Type B pancreatic cell (in vitro differentiated cells): ENCODE data around the gene TRIO. TPM values are rescaled to one million over a fixed set of nuclear protein-coding genes. Genes with fewer than 3 reads are reported as not detected.

ENCODE experiments used
- DNase-seq: peaks from one replicate; pipeline ENCODE4 v3.0.0; 2021; ENCODE audit warnings: mixed read lengths; ENCODE audit not compliant: unreplicated experiment; ENCODE audit errors: extremely low spot score
- H3K27ac Mint-ChIP-seq: 2 replicates; pipeline ENCODE4 v1.8.0; 2021; ENCODE audit warnings: mild to moderate bottlenecking, mixed read lengths
- H3K27me3 Mint-ChIP-seq: 2 replicates; pipeline ENCODE4 v1.8.0; 2021; ENCODE audit warnings: mixed read lengths
- H3K36me3 Mint-ChIP-seq: 2 replicates; pipeline ENCODE4 v1.8.0; 2021; ENCODE audit warnings: mixed read lengths
- H3K4me1 Mint-ChIP-seq: one replicate; pipeline ENCODE4 v1.8.0; 2021; ENCODE audit warnings: mixed read lengths; ENCODE audit not compliant: unreplicated experiment
- H3K4me3 Mint-ChIP-seq: 2 replicates; pipeline ENCODE4 v1.8.0; 2021; ENCODE audit warnings: mild to moderate bottlenecking, mixed read lengths
- H3K9me3 Mint-ChIP-seq: 2 replicates; pipeline ENCODE4 v1.8.0; 2021; ENCODE audit warnings: mixed read lengths
- total RNA-seq: library from RNA; stranded (reverse); gene quantifications from 2 replicates; pipeline ENCODE4 v1.2.1, GENCODE V29; 2021; ENCODE audit warnings: low replicate concordance
- TF ChIP-seq, protein P1 (sequence below): fragments of 200-600 bp; sonication (generic); conservative IDR thresholded peaks from 2 replicates; pipeline ENCODE4 v1.5.0; 2021; ENCODE audit warnings: antibody characterized with exemption, mild to moderate bottlenecking

The TRIO gene
- total RNA-seq, 1 donor from 2014 or later: 145 TPM

DNA sequence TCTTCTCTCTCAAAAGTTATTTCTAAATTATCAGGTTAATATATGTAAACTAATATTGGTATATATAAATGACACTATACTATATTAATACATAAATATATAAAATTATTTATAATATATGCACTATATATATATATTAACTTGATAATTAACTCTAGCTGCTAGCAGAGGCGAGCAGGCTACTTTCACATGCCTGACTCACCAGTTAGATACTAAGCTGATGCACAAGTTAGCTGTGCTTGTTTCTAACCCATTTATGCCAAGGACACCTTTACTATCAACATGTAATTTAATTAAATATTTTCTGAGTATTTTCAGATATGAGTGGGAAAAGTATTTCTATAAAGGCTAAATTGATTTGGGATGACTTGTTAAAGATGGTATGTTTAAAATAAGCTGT is 70.1 kb downstream of the TRIO start:
- H3K27me3 Mint-ChIP-seq: no peaks in the 10 kb centered on the region
- peaks cover 3% of the 10 kb centered on the region for H3K9me3 Mint-ChIP-seq
- DNase-seq: no peak
- TF ChIP-seq, protein P1, sequence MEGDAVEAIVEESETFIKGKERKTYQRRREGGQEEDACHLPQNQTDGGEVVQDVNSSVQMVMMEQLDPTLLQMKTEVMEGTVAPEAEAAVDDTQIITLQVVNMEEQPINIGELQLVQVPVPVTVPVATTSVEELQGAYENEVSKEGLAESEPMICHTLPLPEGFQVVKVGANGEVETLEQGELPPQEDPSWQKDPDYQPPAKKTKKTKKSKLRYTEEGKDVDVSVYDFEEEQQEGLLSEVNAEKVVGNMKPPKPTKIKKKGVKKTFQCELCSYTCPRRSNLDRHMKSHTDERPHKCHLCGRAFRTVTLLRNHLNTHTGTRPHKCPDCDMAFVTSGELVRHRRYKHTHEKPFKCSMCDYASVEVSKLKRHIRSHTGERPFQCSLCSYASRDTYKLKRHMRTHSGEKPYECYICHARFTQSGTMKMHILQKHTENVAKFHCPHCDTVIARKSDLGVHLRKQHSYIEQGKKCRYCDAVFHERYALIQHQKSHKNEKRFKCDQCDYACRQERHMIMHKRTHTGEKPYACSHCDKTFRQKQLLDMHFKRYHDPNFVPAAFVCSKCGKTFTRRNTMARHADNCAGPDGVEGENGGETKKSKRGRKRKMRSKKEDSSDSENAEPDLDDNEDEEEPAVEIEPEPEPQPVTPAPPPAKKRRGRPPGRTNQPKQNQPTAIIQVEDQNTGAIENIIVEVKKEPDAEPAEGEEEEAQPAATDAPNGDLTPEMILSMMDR: no peak
- peaks cover 55% of the 10 kb centered on the region for H3K4me1 Mint-ChIP-seq
- no peak overlapping the region for H3K4me3 Mint-ChIP-seq
- H3K36me3 Mint-ChIP-seq: no peaks in the 10 kb centered on the region
- H3K27ac Mint-ChIP-seq: no peak overlapping the region

DNA sequence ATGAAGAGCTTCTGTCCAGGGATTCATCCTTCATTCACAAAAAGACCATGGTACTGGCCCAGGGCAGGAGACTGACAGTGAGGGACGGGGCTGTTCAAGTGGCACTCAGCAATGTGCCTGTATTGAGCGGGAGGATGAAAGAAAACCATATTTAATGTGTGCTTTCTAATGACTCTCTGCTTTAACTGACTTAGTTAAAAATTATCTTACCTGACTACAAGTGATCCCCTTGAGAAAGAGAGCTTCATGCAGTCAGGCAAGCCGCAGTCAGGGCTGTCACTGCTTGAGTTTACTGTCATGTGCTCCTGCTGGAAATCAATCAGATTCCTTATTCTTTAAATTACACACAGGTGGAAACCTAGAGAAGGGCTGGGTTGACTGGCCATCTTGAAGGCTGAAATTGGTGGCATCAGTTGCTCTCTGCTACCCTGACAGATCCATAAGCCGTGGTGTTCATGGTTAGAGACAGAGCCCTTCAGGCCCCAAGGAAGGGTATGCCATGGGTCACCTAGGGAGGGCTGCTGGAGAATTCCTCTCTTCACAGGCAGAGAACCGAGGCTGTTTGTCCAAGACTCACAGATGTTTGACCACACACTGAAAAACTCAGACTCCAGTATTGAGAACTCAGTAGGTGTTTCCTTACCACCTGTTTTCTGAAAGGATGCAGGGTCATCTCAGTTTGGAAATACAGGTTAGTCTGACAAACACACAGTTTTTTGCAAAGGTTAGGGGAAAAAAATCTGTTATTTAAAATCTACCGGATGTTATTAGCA is 70.9 kb downstream of the TRIO start:
- TF ChIP-seq, protein P1: no peak
- Mint-ChIP-seq H3K27ac (no peak overlapping the region), H3K9me3 (peaks cover 3% of the 10 kb centered on the region), H3K27me3 (no peaks in the 10 kb centered on the region), H3K4me1 (peaks cover 55% of the 10 kb centered on the region), H3K4me3 (no peak overlapping the region), H3K36me3 (no peaks in the 10 kb centered on the region)
- no peak for DNase-seq

DNA sequence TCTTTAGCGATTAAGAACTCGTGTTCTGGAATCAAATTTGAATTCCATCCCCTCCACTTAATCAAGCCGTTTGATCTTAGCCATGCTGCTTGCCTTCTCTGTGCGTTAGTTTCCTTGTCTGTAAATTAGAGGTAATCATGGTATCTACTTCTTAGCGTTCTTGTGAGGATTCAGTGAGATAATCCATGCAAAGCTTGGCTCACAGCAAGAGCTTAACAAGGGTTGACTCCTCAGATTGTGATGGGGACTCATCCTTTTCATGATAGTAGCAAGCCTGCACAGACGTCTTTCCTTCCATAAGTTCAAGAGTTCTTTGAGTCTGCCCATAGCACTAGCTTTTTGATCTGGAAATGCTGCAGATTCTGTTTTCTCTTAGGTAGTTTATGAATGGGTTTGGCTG is 72.8 kb downstream of the TRIO start:
- Mint-ChIP-seq H3K36me3 (no peaks in the 10 kb centered on the region), H3K4me3 (no peak overlapping the region), H3K4me1 (peaks cover 58% of the 10 kb centered on the region), H3K9me3 (peaks cover 7% of the 10 kb centered on the region), H3K27me3 (no peaks in the 10 kb centered on the region), H3K27ac (no peak overlapping the region)
- DNase-seq: no peak
- TF ChIP-seq, protein P1: no peak

DNA sequence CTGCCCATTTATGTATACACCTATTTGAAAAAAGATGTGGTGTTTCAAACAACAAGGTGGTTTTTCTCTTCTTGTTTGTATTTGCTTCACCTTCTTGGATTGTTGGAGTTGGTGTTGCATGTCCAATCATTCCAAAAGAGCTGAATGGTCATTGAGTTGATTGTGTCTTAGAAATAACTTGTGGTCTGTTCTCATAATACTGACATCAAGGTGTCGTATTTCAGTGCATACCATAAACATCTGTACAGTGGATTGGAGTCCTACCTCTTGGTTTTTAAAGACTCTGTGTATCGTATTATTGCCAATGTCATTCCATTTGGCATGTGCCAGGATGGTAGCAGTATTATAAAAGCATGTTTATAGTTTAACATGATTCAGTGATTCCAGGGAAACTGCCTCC is 73.2 kb downstream of the TRIO start:
- Mint-ChIP-seq H3K4me3 (no peak overlapping the region), H3K4me1 (peaks cover 57% of the 10 kb centered on the region), H3K27me3 (no peaks in the 10 kb centered on the region), H3K9me3 (peaks cover 7% of the 10 kb centered on the region), H3K36me3 (no peaks in the 10 kb centered on the region), H3K27ac (no peak overlapping the region)
- TF ChIP-seq, protein P1: no peak
- DNase-seq: no peak

DNA sequence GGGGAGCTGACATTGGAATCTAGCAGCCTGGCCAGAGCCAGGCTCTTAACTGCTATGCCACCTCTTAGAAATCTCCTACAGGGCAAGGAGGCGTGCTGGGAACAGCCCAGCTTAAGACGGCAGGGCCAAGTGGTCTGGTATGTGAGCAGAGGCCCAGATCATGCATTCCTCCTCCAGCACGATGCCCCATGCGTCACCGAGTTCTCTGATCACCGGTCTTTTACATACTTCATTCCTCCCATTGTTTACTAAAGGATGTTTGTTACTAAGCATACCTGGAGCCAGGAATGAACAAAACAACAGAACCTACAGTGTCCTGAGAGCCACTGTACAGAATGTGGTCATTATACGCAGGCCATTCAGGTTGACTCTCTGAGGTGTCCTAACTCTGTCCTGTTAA is 73.8 kb downstream of the TRIO start:
- Mint-ChIP-seq H3K9me3 (peaks cover 7% of the 10 kb centered on the region), H3K36me3 (no peaks in the 10 kb centered on the region), H3K27ac (no peak overlapping the region), H3K27me3 (no peaks in the 10 kb centered on the region), H3K4me1 (peaks cover 57% of the 10 kb centered on the region), H3K4me3 (no peak overlapping the region)
- TF ChIP-seq, protein P1: no peak
- DNase-seq: no peak
